ENCODE results near the gene WDR90. TPM values are rescaled to one million over a fixed set of nuclear protein-coding genes. Genes with fewer than 3 reads are reported as not detected.

WDR90 gene
- total and polyA plus RNA-seq, 8 donors: 19.9 to 114 (median 30.5) TPM

DNA sequence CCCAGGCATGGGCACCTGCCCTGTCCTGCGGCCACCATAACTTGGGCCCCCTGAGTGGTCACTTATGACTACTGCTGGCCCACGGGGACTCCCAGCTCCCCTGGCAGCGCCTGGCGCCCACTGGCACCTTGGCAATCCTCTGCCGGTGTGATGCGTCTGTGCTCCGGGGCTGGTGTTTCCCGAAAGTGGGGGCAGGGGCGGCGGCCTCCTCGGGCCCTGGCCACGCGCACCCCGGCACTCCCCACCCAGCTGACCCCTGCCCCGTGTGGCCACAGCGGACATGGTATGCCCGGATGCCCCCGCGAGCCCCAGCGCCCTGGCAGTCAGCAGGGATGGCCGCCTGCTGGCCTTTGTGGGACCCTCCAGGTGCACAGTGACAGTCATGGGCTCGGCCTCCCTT is 8.3 kb downstream of the WDR90 start:
- Histone ChIP-seq H3K27me3 (no peaks in the 10 kb centered on the region), H3K4me1 (peaks cover 14 to 26% (median 19%) of the 10 kb centered on the region in 4 donors), H3K4me3 (no peak overlapping the region), H3K9me3 (no peaks in the 10 kb centered on the region), H3K27ac (no peak overlapping the region), H3K36me3 (peaks cover 7 to 67% (median 55%) of the 10 kb centered on the region in 4 donors)
- intact Hi-C loops (cut with DNase I; ENCODE audit: low total_unique reads): loop anchor here (10.0 kb wide), 1 partner anchor 83 kb away; no protein-coding TSS in a partner anchor
- WGBS, 5 donors: 92 to 98% (median 95%) methylated on average over 8 to 22 of the region's 22 CpGs
- no peak for DNase-seq
- no peak for TF ChIP-seq POLR2A (IDR thresholded peaks at IDR 0.05)

DNA sequence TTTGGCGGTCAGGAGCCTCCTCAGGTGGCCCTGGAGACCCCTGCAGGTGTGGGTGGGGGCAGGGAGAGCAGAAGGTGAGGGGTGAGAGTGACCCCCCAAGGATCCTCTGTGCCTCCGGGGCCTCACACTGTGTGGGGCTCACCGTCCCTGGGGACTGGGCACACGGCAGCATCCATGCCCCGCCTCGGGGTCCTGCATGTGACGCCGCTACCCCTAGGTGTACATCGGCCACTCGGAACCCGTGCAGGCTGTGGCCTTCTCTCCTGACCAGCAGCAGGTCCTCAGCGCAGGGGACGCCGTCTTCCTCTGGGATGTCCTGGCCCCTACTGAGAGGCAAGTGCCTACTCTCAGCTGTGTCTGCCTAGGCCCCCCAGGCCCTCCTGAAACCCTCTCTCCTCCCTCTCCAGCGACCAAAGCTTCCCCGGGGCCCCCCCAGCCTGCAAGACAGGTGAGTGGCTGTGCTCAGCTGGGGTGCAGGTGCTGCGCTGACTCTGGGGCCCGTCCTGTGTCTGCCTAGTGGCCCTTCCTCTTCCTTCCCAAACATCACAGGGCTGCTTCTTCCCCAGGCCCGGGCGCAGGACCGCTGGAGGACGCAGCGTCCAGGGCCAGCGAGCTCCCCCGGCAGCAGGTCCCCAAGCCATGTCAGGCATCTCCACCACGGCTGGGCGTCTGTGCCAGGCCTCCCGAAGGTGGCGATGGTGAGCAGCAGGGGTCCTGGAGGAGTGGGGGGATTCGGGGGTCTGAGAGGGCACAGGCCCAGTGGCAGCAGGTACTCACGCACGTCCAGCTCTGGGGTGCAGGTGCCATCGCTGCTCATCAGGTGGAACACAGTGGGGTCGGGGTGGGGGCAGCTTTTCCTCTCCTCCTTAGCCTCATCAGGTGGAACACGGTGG is 9.8 kb downstream of the WDR90 start:
- DNase-seq: no peak
- peaks cover 7 to 52% (median 44%) of the 10 kb centered on the region in 4 donors for H3K36me3 ChIP-seq
- 89 to 100% (median 92%) methylated on average over 2 to 35 of the region's 35 CpGs for WGBS, 5 donors

DNA sequence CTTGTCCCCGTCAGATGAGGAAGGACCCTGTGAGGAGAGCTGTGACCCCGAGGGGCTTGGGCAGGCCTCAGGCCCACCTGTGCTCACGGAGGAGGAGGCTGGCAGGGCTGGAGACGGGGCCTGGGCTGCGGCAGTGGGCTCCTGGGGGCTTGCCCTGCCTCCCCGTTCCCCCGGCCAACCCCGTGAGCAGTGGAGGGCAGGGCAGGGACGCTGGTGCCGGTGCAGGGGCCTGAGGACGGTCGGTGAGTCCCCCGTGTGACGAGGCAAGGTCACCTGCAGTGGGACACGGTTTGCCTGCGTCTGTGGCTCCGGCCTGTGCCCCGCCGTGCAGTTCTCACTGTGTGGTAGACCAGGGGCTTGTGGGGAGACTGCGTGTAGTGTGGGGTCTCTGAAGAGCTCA is 10.5 kb downstream of the WDR90 start:
- Histone ChIP-seq H3K36me3 (peaks cover 7 to 50% (median 41%) of the 10 kb centered on the region in 4 donors), H3K9me3 (no peaks in the 10 kb centered on the region), H3K27ac (peak overlapping the region in 2 of 5 donors; percentile 68 to 83), H3K4me1 (peaks cover 14 to 26% (median 19%) of the 10 kb centered on the region in 4 donors), H3K27me3 (no peaks in the 10 kb centered on the region), H3K4me3 (no peak overlapping the region)
- DNase-seq: no peak
- intact Hi-C loops (cut with DNase I; ENCODE audit: low total_unique reads): loop anchor here (10.0 kb wide), 1 partner anchor 85 kb away; no protein-coding TSS in a partner anchor
- WGBS, 5 donors: 80 to 92% (median 86%) methylated on average over 3 to 20 of the region's 20 CpGs
- TF ChIP-seq, protein P1, sequence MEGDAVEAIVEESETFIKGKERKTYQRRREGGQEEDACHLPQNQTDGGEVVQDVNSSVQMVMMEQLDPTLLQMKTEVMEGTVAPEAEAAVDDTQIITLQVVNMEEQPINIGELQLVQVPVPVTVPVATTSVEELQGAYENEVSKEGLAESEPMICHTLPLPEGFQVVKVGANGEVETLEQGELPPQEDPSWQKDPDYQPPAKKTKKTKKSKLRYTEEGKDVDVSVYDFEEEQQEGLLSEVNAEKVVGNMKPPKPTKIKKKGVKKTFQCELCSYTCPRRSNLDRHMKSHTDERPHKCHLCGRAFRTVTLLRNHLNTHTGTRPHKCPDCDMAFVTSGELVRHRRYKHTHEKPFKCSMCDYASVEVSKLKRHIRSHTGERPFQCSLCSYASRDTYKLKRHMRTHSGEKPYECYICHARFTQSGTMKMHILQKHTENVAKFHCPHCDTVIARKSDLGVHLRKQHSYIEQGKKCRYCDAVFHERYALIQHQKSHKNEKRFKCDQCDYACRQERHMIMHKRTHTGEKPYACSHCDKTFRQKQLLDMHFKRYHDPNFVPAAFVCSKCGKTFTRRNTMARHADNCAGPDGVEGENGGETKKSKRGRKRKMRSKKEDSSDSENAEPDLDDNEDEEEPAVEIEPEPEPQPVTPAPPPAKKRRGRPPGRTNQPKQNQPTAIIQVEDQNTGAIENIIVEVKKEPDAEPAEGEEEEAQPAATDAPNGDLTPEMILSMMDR (IDR thresholded peaks at IDR 0.05): no peak
- TF ChIP-seq EP300 (IDR thresholded peaks at IDR 0.05) (no peak), POLR2A (IDR thresholded peaks at IDR 0.05) (no peak), POLR2AphosphoS5 (IDR thresholded peaks at IDR 0.05) (no peak)

More for the DNA sequence above, 9.8 kb downstream of the WDR90 start:
- no peak for TF ChIP-seq EP300 (IDR thresholded peaks at IDR 0.05)
- TF ChIP-seq, protein P1 (IDR thresholded peaks at IDR 0.05): no peak
- no peak for TF ChIP-seq POLR2A (IDR thresholded peaks at IDR 0.05)
- TF ChIP-seq POLR2AphosphoS5 (IDR thresholded peaks at IDR 0.05): no peak
- intact Hi-C loops (cut with DNase I; ENCODE audit: low total_unique reads): loop anchor here (10.0 kb wide), 1 partner anchor 84 kb away; no protein-coding TSS in a partner anchor
- no peaks in the 10 kb centered on the region for H3K27me3 ChIP-seq
- no peak overlapping the region for H3K4me3 ChIP-seq
- no peak overlapping the region for H3K27ac ChIP-seq
- peaks cover 14 to 26% (median 19%) of the 10 kb centered on the region in 4 donors for H3K4me1 ChIP-seq
- no peaks in the 10 kb centered on the region for H3K9me3 ChIP-seq

GRCh38 chr16:660132-660458 is 10.9 kb downstream of the WDR90 start:
- H3K4me1 ChIP-seq: peaks cover 14 to 26% (median 19%) of the 10 kb centered on the region in 4 donors
- H3K27ac ChIP-seq: peak overlapping the region; percentile 34 to 83 (median 73)
- intact Hi-C loops (cut with DNase I; ENCODE audit: low total_unique reads): no loop called here
- peak overlapping the region; percentile 21 to 35 (median 26) for H3K4me3 ChIP-seq
- 42 to 63% (median 56%) methylated on average over 4 to 6 of the region's 6 CpGs for WGBS, 5 donors
- H3K27me3 ChIP-seq: no peaks in the 10 kb centered on the region
- no peaks in the 10 kb centered on the region for H3K9me3 ChIP-seq
- peaks cover 6 to 45% (median 38%) of the 10 kb centered on the region in 4 donors for H3K36me3 ChIP-seq
- DNase-seq: no peak
- no peak for TF ChIP-seq EP300 (IDR thresholded peaks at IDR 0.05)
- no peak for TF ChIP-seq POLR2AphosphoS5 (IDR thresholded peaks at IDR 0.05)
- TF ChIP-seq, protein P1 (IDR thresholded peaks at IDR 0.05): no peak
- TF ChIP-seq POLR2A (IDR thresholded peaks at IDR 0.05): no peak

All from stomach (tissue), 9 donors.